GF-D8 (cell line): ENCODE data around the gene TMC8.
"Not testable (repeated sequence)": the region's sequence is repeated elsewhere in the genome, so short reads cannot be mapped to it uniquely, and the experiment has no call there.

Source experiments
- DNase-seq: peaks from one replicate; lab custom pipeline; 2025; lab: John Stamatoyannopoulos, UW

Gene TMC8

GRCh38 chr17:78110363-78111015 is 20.1 kb upstream of the TMC8 start:
- no peak for DNase-seq

- DNase-seq: no peak
Measured at GRCh38 chr17:78111016-78111726, 19.4 kb upstream of the TMC8 start.

GRCh38 chr17:78111727-78112517 is 18.6 kb upstream of the TMC8 start:
- DNase-seq: no peak

GRCh38 chr17:78112518-78113471 is 17.8 kb upstream of the TMC8 start:
- no peak for DNase-seq

GRCh38 chr17:78113804-78114785 is 16.5 kb upstream of the TMC8 start:
- no peak for DNase-seq

- no peak for DNase-seq
Measured at GRCh38 chr17:78114831-78115723, 15.5 kb upstream of the TMC8 start.

GRCh38 chr17:78115803-78116202 is 14.8 kb upstream of the TMC8 start:
- not testable (repeated sequence) for DNase-seq

- DNase-seq: no peak
Measured at GRCh38 chr17:78116411-78116810, 14.2 kb upstream of the TMC8 start.

GRCh38 chr17:78117027-78117981 is 13.3 kb upstream of the TMC8 start:
- no peak for DNase-seq

- no peak for DNase-seq
Measured at GRCh38 chr17:78118801-78119241, 11.8 kb upstream of the TMC8 start.

GRCh38 chr17:78120537-78120936 is 10.0 kb upstream of the TMC8 start:
- no peak for DNase-seq

GRCh38 chr17:78120971-78121800 is 9.4 kb upstream of the TMC8 start:
- no peak for DNase-seq

- no peak for DNase-seq
Measured at GRCh38 chr17:78121801-78122215, 8.8 kb upstream of the TMC8 start.

- DNase-seq: no peak
Measured at GRCh38 chr17:78122216-78122930, 8.2 kb upstream of the TMC8 start.

- DNase-seq: no peak
Measured at GRCh38 chr17:78122931-78123249, 7.7 kb upstream of the TMC8 start.

GRCh38 chr17:78123258-78123929 is 7.2 kb upstream of the TMC8 start:
- no peak for DNase-seq
